ENCODE results near the gene MPRIP. TPM values are rescaled to one million over a fixed set of nuclear protein-coding genes. Genes with fewer than 3 reads are reported as not detected.
"Not testable (repeated sequence)": the region's sequence is repeated elsewhere in the genome, so short reads cannot be mapped to it uniquely, and the experiment has no call there.

The MPRIP gene, protein sequence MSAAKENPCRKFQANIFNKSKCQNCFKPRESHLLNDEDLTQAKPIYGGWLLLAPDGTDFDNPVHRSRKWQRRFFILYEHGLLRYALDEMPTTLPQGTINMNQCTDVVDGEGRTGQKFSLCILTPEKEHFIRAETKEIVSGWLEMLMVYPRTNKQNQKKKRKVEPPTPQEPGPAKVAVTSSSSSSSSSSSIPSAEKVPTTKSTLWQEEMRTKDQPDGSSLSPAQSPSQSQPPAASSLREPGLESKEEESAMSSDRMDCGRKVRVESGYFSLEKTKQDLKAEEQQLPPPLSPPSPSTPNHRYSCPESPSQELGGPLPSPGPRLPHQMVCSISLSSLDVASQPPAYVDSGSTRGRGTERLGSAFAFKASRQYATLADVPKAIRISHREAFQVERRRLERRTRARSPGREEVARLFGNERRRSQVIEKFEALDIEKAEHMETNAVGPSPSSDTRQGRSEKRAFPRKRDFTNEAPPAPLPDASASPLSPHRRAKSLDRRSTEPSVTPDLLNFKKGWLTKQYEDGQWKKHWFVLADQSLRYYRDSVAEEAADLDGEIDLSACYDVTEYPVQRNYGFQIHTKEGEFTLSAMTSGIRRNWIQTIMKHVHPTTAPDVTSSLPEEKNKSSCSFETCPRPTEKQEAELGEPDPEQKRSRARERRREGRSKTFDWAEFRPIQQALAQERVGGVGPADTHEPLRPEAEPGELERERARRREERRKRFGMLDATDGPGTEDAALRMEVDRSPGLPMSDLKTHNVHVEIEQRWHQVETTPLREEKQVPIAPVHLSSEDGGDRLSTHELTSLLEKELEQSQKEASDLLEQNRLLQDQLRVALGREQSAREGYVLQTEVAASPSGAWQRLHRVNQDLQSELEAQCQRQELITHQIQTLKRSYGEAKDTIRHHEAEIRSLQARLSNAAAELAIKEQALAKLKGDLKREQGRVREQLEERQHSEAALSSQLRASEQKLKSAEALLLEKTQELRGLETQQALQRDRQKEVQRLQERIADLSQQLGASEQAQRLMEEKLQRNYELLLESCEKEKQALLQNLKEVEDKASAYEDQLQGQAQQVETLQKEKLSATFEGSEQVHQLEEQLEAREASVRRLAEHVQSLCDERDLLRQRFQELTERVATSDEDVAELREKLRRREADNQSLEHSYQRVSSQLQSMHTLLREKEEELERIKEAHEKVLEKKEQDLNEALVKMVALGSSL (N-terminal part only)
- 68.0 and 94.8 TPM in 2 replicates for total RNA-seq

DNA sequence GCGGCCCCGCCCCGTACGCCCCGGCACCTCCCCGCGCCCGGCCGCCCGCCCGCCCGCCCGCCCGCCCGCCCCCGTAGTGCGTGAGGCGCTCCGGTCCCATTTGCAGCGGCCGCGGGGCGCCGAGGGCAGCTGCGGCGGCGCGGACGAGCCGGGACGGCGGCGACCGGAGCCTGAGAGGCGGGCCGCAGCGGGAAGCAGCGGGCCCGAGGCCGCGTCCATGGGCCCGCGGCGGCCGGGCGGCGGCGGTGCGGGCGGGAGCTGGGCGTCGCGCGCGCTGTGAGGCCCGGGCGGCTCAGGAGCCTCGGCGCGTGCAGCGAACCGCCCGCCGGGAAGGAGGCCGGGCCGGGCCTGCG lies at the start of gene MPRIP:
MPRIP (plus strand) TSS at position 74 of the 353 bp plus-strand sequence. CDS start 392 bp downstream, outside the sequence.
- no peak for DNase-seq (ENCODE audit: low read depth in 2 of 2)

GRCh38 chr17:16994631-16995030 lies 47.6 kb upstream of the MPRIP start:
- no peak for DNase-seq (ENCODE audit: low read depth in 2 of 2)

GRCh38 chr17:16995930-16996329 lies 46.3 kb upstream of the MPRIP start:
- DNase-seq (ENCODE audit: low read depth in 2 of 2), result no peak

GRCh38 chr17:16996726-16997125 lies 45.5 kb upstream of the MPRIP start:
- DNase-seq (ENCODE audit: low read depth in 2 of 2), result not testable (repeated sequence)

- peak; percentile 56 to 67 for DNase-seq (ENCODE audit: low read depth in 2 of 2)
Measured at GRCh38 chr17:16997514-16998429, 44.5 kb upstream of the MPRIP start.

- no peak for DNase-seq (ENCODE audit: low read depth in 2 of 2)
Measured at GRCh38 chr17:16999931-17000625, 42.2 kb upstream of the MPRIP start.

GRCh38 chr17:17001076-17001777 lies 41.0 kb upstream of the MPRIP start:
- no peak for DNase-seq (ENCODE audit: low read depth in 2 of 2)

- DNase-seq (ENCODE audit: low read depth in 2 of 2), result peak; percentile 47 to 67
Measured at GRCh38 chr17:17001874-17002520, 40.3 kb upstream of the MPRIP start.

DNA sequence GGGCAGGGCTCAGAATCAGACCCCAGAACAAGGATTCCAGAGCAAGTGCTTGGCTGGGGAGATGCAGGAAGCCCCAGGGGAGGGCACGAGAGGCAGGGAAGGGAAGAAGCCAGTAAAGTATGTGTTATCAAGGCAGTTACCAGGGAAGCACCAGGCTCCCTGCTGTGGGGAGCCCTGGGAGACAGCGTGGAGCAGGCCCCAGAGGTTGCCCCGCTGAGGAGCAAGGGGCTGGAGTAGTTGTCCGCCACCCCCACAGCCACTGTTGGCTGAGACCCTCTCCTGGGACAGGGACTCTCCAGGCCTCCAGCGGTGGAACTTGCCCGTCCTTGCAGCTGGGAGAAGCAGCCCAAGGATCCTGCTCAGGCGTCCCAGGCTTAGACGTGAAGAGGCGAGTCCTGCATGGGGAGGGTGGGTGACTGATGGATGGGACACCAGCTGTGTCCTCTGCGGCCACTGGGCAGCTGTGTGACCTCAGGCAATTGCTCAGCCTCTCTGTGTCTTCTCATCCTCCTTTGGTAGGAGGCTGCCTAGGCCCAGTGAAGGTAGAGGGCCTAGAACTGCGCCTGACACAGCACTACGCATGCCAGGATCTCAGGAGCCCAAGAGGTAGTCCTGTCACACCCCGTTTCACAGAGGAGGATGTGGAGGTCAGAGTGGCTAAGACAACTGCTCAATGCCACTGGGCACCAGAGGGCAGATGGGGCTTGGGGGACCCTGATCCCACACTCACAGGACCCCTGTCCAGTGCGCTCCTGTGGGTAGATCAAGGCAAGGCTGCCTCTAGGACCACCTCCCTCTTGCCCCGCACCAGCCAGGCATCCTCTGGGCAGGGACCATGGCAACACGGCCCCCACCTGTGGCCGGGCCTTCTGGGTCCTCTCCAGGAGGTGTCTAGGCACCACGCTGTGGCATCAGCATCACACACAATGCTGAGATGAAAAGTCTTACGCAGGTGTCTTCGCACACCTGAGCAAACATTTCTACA lies 39.2 kb upstream of the MPRIP start:
- not testable (repeated sequence) for DNase-seq (ENCODE audit: low read depth in 2 of 2)

DNA sequence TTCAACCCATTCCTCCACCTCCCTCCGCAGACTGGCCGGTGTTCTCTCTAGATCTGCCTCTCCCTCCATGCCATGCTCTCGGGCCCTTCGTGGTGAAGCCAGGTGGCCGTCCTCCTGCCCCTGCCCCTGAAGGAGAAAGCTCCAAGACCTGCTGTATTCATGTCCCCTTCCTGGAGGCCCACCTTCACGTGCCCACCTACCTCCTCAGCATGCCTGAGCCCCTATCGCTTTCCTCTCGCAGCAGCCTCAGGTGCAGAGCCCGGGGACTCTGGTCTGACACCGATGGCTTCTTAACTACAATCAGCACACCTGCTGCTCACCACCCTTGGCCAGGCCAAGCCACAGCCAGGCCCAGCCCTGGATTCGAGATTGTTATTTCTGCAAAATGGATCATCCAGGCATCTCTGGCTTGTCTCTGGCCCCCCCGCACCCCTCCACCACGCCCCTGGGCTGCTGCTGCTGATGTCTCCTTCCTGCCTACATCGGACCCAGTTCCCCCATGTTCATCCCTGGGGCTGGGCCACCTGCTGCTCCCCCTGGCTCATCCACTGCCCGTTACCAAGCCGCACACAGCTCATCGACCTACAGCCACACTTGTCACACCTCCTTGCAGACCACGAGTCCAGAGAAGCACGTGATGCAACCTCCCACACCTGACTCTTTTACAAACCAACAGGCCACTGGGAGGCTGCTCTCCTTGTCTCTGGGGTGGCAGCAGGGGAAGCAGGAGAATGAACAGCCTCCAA lies 37.8 kb upstream of the MPRIP start:
- peak in 1 of 2 donors; percentile 27 for DNase-seq (ENCODE audit: low read depth in 2 of 2)

DNA sequence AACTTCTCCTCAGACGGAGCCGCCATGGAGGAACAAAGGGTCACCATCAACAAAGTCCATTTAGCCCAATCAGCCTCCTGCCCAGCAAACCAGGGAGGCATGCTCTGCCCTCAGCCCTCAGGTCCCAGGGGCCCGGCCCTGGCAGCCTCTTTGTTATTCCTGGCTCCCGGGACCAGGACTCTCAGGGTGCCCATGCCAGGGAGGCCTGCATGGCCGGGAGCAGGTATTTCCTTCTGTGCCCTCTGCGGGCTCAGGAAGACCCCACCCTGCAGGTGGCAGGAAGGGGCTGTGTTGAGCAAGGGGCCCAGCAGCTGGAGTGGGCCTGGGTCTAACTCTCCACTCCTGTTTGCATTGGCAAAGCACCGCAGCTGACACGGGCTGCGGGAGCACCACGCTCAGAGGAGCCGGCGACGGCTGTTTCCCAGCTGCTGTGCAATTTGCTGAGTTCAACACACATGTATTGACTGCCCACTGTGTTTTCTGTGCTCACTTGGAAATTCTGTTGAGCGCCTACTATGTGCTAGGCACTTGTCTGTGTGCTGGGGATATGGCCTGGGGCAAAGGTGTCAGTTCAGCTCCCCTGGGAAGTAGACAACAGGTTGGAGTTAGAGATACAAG lies 37.2 kb upstream of the MPRIP start:
- peak in 1 of 2 donors; percentile 38 for DNase-seq (ENCODE audit: low read depth in 2 of 2)

DNA sequence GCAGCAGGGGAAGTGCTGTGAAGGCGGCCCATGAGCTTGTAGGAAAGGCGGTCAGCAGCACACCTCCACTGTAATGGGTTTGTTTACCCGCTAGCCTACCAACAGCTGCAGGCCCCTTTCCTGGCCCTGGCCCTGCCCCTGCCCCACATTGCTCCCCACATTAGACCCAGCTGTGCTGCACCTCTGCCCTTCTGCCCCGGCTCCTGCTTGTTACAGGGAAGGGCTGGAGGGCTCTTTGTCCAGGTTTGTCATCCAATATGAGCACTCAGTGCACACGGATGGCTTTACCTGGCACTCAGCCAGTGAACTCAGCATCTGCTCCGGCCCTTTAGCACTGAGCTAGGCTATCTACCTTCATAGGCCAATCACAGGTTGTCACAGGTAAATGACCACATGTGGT lies 34.4 kb upstream of the MPRIP start:
- not testable (repeated sequence) for DNase-seq (ENCODE audit: low read depth in 2 of 2)

GRCh38 chr17:17008621-17009397 lies 33.4 kb upstream of the MPRIP start:
- not testable (repeated sequence) for DNase-seq (ENCODE audit: low read depth in 2 of 2)

- DNase-seq (ENCODE audit: low read depth in 2 of 2), result peak in 1 of 2 donors; percentile 31
Measured at GRCh38 chr17:17009972-17010371, 32.3 kb upstream of the MPRIP start.

DNA sequence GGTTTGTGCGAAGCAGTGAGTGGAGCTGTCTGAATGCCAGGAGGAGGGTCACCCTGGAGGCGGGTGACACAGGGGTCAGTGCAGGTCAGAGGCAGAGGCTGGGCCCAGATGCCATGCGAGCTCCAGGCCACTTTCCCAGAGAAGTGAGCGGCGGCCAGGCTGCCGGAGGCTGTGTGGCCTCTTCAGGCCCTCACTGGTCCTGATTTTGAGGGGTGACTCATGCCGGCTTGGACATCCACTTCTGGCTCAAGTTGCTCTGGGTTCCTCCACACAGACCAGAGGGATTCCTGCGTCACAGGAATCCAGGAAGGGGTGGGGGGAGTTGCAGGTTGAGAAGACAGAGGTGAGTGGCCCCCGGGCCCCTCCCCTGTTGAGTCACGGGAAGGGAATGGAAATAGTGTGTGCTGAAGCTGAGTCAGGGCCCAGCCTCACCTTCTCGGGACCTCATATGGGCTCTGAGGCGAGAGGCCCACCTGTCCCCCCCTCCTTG lies 31.7 kb upstream of the MPRIP start:
- not testable (repeated sequence) for DNase-seq (ENCODE audit: low read depth in 2 of 2)
